Ishikawa (cell line): Measurements from ENCODE around the gene SLK.

Experiments
- CEBPB ChIP-seq: IDR thresholded peaks from 2 replicates; pipeline ENCODE4 v1.6.1; 2012
- CREB1 ChIP-seq: IDR thresholded peaks from 2 replicates; pipeline ENCODE4 v1.6.1; 2012; ENCODE audit warnings: low read depth
- EGR1 ChIP-seq: IDR thresholded peaks from 2 replicates; pipeline ENCODE4 v1.6.1; 2012
- EP300 ChIP-seq: IDR thresholded peaks from 2 replicates; pipeline ENCODE4 v1.6.1; 2012; ENCODE audit warnings: borderline replicate concordance
- FOXM1 ChIP-seq: IDR thresholded peaks from 2 replicates; pipeline ENCODE4 v1.6.1; 2012; ENCODE audit warnings: low read depth, borderline replicate concordance
- MAX ChIP-seq: IDR thresholded peaks from 2 replicates; pipeline ENCODE4 v1.6.1; 2012
- NFIC ChIP-seq: IDR thresholded peaks from 2 replicates; pipeline ENCODE4 v1.6.1; 2012
- RAD21 ChIP-seq: IDR thresholded peaks from 2 replicates; pipeline ENCODE4 v1.6.1; 2012; ENCODE audit warnings: low read depth
- TAF1 ChIP-seq: IDR thresholded peaks from 2 replicates; pipeline ENCODE4 v1.6.1; 2012; ENCODE audit warnings: low read depth, mild to moderate bottlenecking
- TCF12 ChIP-seq: IDR thresholded peaks from 2 replicates; pipeline ENCODE4 v1.6.1; 2012; ENCODE audit warnings: low read depth
- TEAD4 ChIP-seq: IDR thresholded peaks from 2 replicates; pipeline ENCODE4 v1.6.1; 2012
- USF1 ChIP-seq: IDR thresholded peaks from 2 replicates; pipeline ENCODE4 v1.6.1; 2012
- YY1 ChIP-seq: IDR thresholded peaks from 2 replicates; pipeline ENCODE4 v1.6.1; 2012; ENCODE audit warnings: low read depth
- ZBTB7A ChIP-seq: IDR thresholded peaks from 2 replicates; pipeline ENCODE4 v1.6.1; 2012; ENCODE audit warnings: low read depth
- TF ChIP-seq, protein P1 (sequence below): IDR thresholded peaks from 2 replicates; pipeline ENCODE4 v1.6.1; 2012; ENCODE audit warnings: low read depth, mild to moderate bottlenecking

Gene SLK

GRCh38 chr10:104022026-104022425, 55.1 kb downstream of the SLK start:
- no peak for TF ChIP-seq EGR1
- no peak for TF ChIP-seq FOXM1
- no peak for TF ChIP-seq USF1
- TF ChIP-seq TAF1, result no peak
- TF ChIP-seq CEBPB, result no peak
- TF ChIP-seq YY1, result no peak
- TF ChIP-seq ZBTB7A, result no peak
- TF ChIP-seq RAD21, result no peak
- no peak for TF ChIP-seq TCF12
- TF ChIP-seq NFIC, result no peak
- TF ChIP-seq MAX, result no peak

DNA sequence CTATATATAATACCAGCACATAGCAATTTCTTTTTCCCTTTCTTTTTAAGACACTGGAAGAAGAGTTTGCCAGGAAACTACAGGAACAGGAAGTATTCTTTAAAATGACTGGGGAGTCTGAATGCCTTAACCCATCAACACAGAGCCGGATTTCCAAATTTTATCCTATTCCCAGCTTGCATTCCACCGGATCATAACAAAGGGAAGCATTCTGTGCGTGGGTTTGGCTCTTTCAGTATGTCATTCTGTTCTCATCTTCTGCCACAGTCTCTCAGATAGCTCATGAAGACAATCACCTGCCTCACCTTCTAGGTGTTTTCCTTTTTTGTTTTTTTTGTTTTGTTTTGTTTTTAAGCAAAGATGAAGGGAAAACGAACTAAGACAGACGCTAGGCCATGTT, 58.6 kb downstream of the SLK start:
- TF ChIP-seq RAD21 (no peak), ZBTB7A (no peak), EP300 (no peak), YY1 (no peak), TCF12 (no peak), USF1 (no peak), EGR1 (no peak), TEAD4 (no peak), TAF1 (no peak), NFIC (no peak), MAX (no peak), CEBPB (no peak), CREB1 (no peak), FOXM1 (no peak)
- TF ChIP-seq, protein P1, sequence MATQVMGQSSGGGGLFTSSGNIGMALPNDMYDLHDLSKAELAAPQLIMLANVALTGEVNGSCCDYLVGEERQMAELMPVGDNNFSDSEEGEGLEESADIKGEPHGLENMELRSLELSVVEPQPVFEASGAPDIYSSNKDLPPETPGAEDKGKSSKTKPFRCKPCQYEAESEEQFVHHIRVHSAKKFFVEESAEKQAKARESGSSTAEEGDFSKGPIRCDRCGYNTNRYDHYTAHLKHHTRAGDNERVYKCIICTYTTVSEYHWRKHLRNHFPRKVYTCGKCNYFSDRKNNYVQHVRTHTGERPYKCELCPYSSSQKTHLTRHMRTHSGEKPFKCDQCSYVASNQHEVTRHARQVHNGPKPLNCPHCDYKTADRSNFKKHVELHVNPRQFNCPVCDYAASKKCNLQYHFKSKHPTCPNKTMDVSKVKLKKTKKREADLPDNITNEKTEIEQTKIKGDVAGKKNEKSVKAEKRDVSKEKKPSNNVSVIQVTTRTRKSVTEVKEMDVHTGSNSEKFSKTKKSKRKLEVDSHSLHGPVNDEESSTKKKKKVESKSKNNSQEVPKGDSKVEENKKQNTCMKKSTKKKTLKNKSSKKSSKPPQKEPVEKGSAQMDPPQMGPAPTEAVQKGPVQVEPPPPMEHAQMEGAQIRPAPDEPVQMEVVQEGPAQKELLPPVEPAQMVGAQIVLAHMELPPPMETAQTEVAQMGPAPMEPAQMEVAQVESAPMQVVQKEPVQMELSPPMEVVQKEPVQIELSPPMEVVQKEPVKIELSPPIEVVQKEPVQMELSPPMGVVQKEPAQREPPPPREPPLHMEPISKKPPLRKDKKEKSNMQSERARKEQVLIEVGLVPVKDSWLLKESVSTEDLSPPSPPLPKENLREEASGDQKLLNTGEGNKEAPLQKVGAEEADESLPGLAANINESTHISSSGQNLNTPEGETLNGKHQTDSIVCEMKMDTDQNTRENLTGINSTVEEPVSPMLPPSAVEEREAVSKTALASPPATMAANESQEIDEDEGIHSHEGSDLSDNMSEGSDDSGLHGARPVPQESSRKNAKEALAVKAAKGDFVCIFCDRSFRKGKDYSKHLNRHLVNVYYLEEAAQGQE, result no peak

- TF ChIP-seq TEAD4, result no peak
- no peak for TF ChIP-seq YY1
- TF ChIP-seq RAD21, result no peak
- no peak for TF ChIP-seq CEBPB
- TF ChIP-seq FOXM1, result no peak
- TF ChIP-seq, protein P1, result no peak
- no peak for TF ChIP-seq USF1
- no peak for TF ChIP-seq EGR1
- no peak for TF ChIP-seq EP300
- TF ChIP-seq TAF1, result no peak
- TF ChIP-seq MAX, result no peak
- TF ChIP-seq NFIC, result no peak
- no peak for TF ChIP-seq CREB1
- TF ChIP-seq TCF12, result no peak
- no peak for TF ChIP-seq ZBTB7A
Measured at GRCh38 chr10:104026762-104027161, 59.8 kb downstream of the SLK start.

DNA sequence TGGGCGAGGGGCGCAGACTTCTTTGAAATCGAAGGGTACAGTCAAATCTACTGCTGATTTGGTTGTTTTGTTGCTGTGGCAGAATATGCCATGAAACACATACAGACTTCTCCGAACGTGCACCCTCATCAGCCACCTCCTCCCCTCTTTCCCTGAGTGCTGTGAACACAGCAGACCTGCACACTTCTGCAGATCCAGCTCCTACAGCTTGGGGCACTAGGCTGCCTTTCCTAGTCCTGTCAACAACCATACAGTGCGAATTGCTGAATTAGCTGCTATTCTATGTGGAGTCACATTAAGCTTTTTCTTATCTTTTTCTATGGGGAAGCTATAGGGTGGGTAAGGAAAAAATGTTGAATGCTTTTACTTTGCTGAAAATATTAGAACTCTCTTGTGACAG, 61.2 kb downstream of the SLK start:
- TF ChIP-seq TCF12 (no peak), TEAD4 (no peak), ZBTB7A (no peak), TAF1 (no peak), CREB1 (no peak), NFIC (no peak), EGR1 (no peak), EP300 (no peak), YY1 (no peak), MAX (no peak), CEBPB (no peak), RAD21 (no peak), USF1 (no peak), FOXM1 (no peak)
- TF ChIP-seq, protein P1, result no peak
